ENCODE results near the gene ARHGEF7. TPM values are rescaled to one million over a fixed set of nuclear protein-coding genes. Genes with fewer than 3 reads are reported as not detected.
"Not testable (repeated sequence)": the region's sequence is repeated elsewhere in the genome, so short reads cannot be mapped to it uniquely, and the experiment has no call there.

Gene ARHGEF7
- polyA plus RNA-seq, 4 donors, result 21.6 to 76.4 (median 24.7) TPM

DNA sequence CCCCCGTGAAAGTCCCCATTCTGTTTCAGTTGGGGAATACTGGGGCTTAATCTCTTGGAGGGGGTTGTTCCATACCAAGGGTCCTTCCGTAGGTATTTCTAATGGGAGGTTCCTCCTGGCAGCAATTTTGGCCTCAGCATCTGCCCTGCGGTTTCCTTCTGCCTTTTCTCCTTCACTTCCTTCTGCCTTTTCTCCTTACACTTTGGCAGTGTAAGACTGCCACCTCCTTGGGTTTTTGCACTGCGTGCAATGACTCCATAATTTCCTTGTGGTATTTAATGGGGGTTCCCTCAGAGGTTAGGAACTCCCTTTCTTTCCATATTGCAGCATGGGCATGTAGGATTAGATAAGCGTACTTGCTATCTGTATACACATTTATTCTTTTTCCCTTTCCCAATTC is 78.1 kb downstream of the ARHGEF7 start:
- peaks cover 0 to 16% (median 0%) of the 10 kb centered on the region in 3 donors for H3K36me3 ChIP-seq (ENCODE audit: control insufficient read depth in 3 of 3, insufficient read depth in 2 of 3, low read depth in 1 of 3, low read length in 3 of 3)
- 86 to 96% (median 95%) methylated on average over 5 of the region's 5 CpGs for WGBS, 3 donors
- H3K27ac ChIP-seq (ENCODE audit: low read depth in 1 of 3, low read length in 2 of 3); H3K4me3 ChIP-seq (ENCODE audit: low read depth in 1 of 3, low read length in 3 of 3); DNase-seq; H3K27me3 ChIP-seq (ENCODE audit: control insufficient read depth in 3 of 3, insufficient read depth in 3 of 3, low read length in 3 of 3); H3K4me1 ChIP-seq (ENCODE audit: control insufficient read depth in 3 of 3, insufficient read depth in 2 of 3, low read depth in 1 of 3, low read length in 2 of 3); FAIRE-seq; H3K9me3 ChIP-seq (ENCODE audit: control insufficient read depth in 2 of 2, insufficient read depth in 1 of 2, low read depth in 1 of 2, low read length in 1 of 2): not testable (repeated sequence)

GRCh38 chr13:111194651-111195050 is 79.5 kb downstream of the ARHGEF7 start:
- not testable (repeated sequence) for FAIRE-seq

DNA sequence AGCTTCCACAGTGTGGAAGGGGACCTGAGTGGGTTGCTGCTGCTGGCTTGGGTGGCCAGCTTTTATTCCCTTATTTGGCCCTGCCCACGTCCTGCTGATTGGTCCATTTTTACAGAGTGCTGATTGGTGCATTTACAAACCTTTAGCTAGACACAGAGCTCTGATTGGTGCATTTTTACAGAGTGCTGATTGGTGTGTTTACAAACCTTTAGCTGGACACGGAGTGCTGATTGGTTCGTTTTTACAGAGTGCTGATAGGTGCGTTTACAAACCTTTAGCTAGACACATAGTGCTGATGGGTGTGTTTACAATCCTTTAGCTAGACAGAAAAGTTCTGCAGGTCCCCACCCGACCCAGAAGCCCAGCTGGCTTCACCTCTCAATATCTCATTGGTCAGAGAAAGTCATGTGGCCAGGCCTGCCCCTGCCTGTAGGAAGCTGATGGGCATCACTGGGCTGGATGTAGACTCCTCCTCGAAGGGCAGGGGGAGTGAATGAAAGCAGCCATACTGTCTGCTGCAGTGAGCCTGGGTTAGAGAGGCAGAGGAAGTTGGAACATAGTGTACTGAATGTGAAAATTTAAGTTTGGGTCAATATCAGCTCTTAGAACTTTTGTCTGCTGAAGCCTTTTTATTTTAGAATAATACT is 83.7 kb downstream of the ARHGEF7 start:
- not testable (repeated sequence) for DNase-seq; H3K27me3 ChIP-seq (ENCODE audit: control insufficient read depth in 3 of 3, insufficient read depth in 3 of 3, low read length in 3 of 3); H3K4me3 ChIP-seq (ENCODE audit: low read depth in 1 of 3, low read length in 3 of 3); FAIRE-seq; H3K9me3 ChIP-seq (ENCODE audit: control insufficient read depth in 2 of 2, insufficient read depth in 1 of 2, low read depth in 1 of 2, low read length in 1 of 2); H3K27ac ChIP-seq (ENCODE audit: low read depth in 1 of 3, low read length in 2 of 3)
- WGBS, 3 donors, result 89 to 94% (median 92%) methylated on average over 6 of the region's 6 CpGs
- peaks cover 2 to 21% (median 5%) of the 10 kb centered on the region in 3 donors for H3K4me1 ChIP-seq (ENCODE audit: control insufficient read depth in 3 of 3, insufficient read depth in 2 of 3, low read depth in 1 of 3, low read length in 2 of 3)
- H3K36me3 ChIP-seq (ENCODE audit: control insufficient read depth in 3 of 3, insufficient read depth in 2 of 3, low read depth in 1 of 3, low read length in 3 of 3), result peaks cover 0 to 16% (median 2%) of the 10 kb centered on the region in 3 donors

More at GRCh38 chr13:111194651-111195050, 79.5 kb downstream of the ARHGEF7 start:
- not testable (repeated sequence) for H3K27me3 ChIP-seq (ENCODE audit: control insufficient read depth in 3 of 3, insufficient read depth in 3 of 3, low read length in 3 of 3); H3K9me3 ChIP-seq (ENCODE audit: control insufficient read depth in 2 of 2, insufficient read depth in 1 of 2, low read depth in 1 of 2, low read length in 1 of 2); DNase-seq; H3K4me1 ChIP-seq (ENCODE audit: control insufficient read depth in 3 of 3, insufficient read depth in 2 of 3, low read depth in 1 of 3, low read length in 2 of 3); H3K27ac ChIP-seq (ENCODE audit: low read depth in 1 of 3, low read length in 2 of 3); H3K4me3 ChIP-seq (ENCODE audit: low read depth in 1 of 3, low read length in 3 of 3)
- 91 to 95% (median 92%) methylated on average over 2 of the region's 2 CpGs for WGBS, 3 donors
- peaks cover 0 to 15% (median 2%) of the 10 kb centered on the region in 3 donors for H3K36me3 ChIP-seq (ENCODE audit: control insufficient read depth in 3 of 3, insufficient read depth in 2 of 3, low read depth in 1 of 3, low read length in 3 of 3)

DNA sequence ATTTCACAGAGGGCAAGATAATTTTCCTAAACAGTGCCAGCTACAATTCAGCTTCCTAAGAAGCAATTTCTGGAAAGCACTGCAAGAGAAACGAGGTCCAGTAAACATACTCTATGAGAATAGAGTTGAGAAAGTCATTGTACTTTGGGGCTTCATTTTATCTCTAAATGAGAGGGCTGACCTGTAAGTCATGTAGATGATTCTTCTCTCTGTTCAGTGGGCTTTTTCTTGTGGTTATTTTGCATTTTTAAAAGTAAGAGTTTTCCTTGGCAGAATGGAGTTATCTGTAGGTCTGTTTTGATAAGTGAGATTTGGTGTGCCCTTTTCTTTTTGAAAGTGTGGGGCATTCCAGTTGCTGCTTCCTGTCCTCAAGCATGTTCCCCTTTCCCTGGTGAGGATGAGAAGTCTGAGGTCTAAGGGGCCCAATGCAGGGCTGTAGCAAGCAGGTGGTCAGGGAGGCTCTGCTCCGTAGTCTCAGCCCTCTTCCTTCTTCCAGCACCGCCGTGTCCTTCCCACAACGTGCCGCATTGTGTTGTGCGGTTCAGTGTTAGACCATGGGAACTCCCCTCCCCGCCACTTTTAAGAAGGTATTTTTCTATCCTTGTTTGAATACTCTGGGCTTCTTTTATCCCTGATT is 86.3 kb downstream of the ARHGEF7 start:
- no peak for DNase-seq

DNA sequence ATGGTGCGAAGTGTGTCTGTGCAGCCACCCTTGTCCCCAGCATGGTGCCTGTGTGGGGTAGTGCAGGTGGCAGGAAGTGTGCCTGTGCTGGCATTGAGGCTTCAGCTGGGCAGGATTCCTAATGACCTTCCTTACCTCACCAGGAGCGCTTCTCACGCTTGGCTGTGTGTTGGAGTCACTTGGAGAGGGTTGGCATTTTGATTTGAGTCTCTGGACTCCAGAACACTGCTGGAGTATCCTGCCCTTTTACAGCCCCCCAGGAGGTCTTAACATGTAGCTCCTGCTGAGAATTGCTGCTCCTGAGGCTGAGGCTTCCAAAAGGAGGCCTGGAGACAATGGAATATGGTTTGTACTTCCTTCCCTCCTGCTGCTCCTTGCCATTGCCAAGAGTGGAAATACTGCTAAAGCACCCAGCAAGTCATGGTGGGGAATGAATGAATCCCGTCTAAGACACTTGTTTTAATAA is 87.1 kb downstream of the ARHGEF7 start:
- Histone ChIP-seq H3K9me3 (ENCODE audit: control insufficient read depth in 2 of 2, insufficient read depth in 1 of 2, low read depth in 1 of 2, low read length in 1 of 2) (peaks cover 0 to 8% of the 10 kb centered on the region in 2 donors), H3K27ac (ENCODE audit: low read depth in 1 of 3, low read length in 2 of 3) (peak overlapping the region in 2 of 3 donors; percentile 61 to 74), H3K27me3 (ENCODE audit: control insufficient read depth in 3 of 3, insufficient read depth in 3 of 3, low read length in 3 of 3) (no peaks in the 10 kb centered on the region), H3K4me3 (ENCODE audit: low read depth in 1 of 3, low read length in 3 of 3) (no peak overlapping the region), H3K36me3 (ENCODE audit: control insufficient read depth in 3 of 3, insufficient read depth in 2 of 3, low read depth in 1 of 3, low read length in 3 of 3) (peaks cover 0 to 22% (median 2%) of the 10 kb centered on the region in 3 donors), H3K4me1 (ENCODE audit: control insufficient read depth in 3 of 3, insufficient read depth in 2 of 3, low read depth in 1 of 3, low read length in 2 of 3) (peaks cover 4 to 28% (median 12%) of the 10 kb centered on the region in 3 donors)
- DNase-seq (no peak), FAIRE-seq (no peak)
- 79 to 95% (median 86%) methylated on average over 4 of the region's 4 CpGs for WGBS, 3 donors

More for the DNA sequence above, 86.3 kb downstream of the ARHGEF7 start:
- Histone ChIP-seq H3K27me3 (ENCODE audit: control insufficient read depth in 3 of 3, insufficient read depth in 3 of 3, low read length in 3 of 3) (no peaks in the 10 kb centered on the region), H3K4me1 (ENCODE audit: control insufficient read depth in 3 of 3, insufficient read depth in 2 of 3, low read depth in 1 of 3, low read length in 2 of 3) (peaks cover 4 to 28% (median 12%) of the 10 kb centered on the region in 3 donors), H3K4me3 (ENCODE audit: low read depth in 1 of 3, low read length in 3 of 3) (no peak overlapping the region), H3K27ac (ENCODE audit: low read depth in 1 of 3, low read length in 2 of 3) (no peak overlapping the region), H3K9me3 (ENCODE audit: control insufficient read depth in 2 of 2, insufficient read depth in 1 of 2, low read depth in 1 of 2, low read length in 1 of 2) (peaks cover 0 to 8% of the 10 kb centered on the region in 2 donors), H3K36me3 (ENCODE audit: control insufficient read depth in 3 of 3, insufficient read depth in 2 of 3, low read depth in 1 of 3, low read length in 3 of 3) (peaks cover 0 to 23% (median 2%) of the 10 kb centered on the region in 3 donors)
- no peak for FAIRE-seq
- WGBS, 3 donors, result 56 to 80% (median 72%) methylated on average over 8 of the region's 8 CpGs

GRCh38 chr13:111202745-111203144 is 87.6 kb downstream of the ARHGEF7 start:
- DNase-seq (no peak), FAIRE-seq (no peak)
- no peak overlapping the region for H3K4me3 ChIP-seq (ENCODE audit: low read depth in 1 of 3, low read length in 3 of 3)

DNA sequence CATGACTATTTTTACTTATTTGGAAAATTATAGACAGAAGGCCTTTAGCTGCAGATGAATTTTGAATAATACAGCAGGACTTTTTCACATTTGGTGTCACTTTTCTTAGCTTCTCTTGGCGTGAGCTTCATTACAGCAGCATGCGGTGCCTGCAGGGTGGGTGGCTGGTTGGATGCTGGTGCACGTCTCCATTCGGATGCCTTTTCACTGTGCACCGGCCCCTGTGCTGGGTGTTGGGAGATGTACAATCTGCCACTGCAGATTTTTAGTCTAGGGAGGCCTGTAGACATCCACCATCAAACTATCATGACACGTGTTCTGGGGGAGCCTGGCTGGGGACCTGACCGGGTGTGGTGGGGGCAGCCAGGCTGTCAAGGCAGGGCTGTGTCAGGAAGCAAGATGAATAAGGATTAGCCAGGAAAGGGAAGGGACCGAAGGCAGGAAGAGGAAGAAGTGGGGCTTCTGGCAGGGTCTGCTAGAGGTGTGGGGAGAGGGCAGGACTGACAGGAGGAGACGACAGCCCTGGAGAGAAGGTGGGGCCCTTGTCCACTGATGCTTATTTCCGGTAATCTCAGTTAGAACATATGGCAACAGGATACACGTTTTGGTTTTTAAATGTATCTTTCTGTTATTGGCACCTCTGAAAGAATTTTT is 88.8 kb downstream of the ARHGEF7 start:
- peaks cover 4 to 28% (median 12%) of the 10 kb centered on the region in 3 donors for H3K4me1 ChIP-seq (ENCODE audit: control insufficient read depth in 3 of 3, insufficient read depth in 2 of 3, low read depth in 1 of 3, low read length in 2 of 3)
- DNase-seq (no peak), FAIRE-seq (no peak)
- no peaks in the 10 kb centered on the region for H3K27me3 ChIP-seq (ENCODE audit: control insufficient read depth in 3 of 3, insufficient read depth in 3 of 3, low read length in 3 of 3)
- H3K36me3 ChIP-seq (ENCODE audit: control insufficient read depth in 3 of 3, insufficient read depth in 2 of 3, low read depth in 1 of 3, low read length in 3 of 3), result peaks cover 0 to 16% (median 2%) of the 10 kb centered on the region in 3 donors
- H3K4me3 ChIP-seq (ENCODE audit: low read depth in 1 of 3, low read length in 3 of 3), result peak overlapping the region in 1 of 3 donors; percentile 6
- peak overlapping the region in 1 of 3 donors; percentile 33 for H3K27ac ChIP-seq (ENCODE audit: low read depth in 1 of 3, low read length in 2 of 3)
- H3K9me3 ChIP-seq (ENCODE audit: control insufficient read depth in 2 of 2, insufficient read depth in 1 of 2, low read depth in 1 of 2, low read length in 1 of 2), result no peaks in the 10 kb centered on the region
- WGBS, 3 donors, result 58 to 82% (median 68%) methylated on average over 11 of the region's 11 CpGs

More at GRCh38 chr13:111202745-111203144, 87.6 kb downstream of the ARHGEF7 start:
- Histone ChIP-seq H3K27me3 (ENCODE audit: control insufficient read depth in 3 of 3, insufficient read depth in 3 of 3, low read length in 3 of 3) (no peaks in the 10 kb centered on the region), H3K4me1 (ENCODE audit: control insufficient read depth in 3 of 3, insufficient read depth in 2 of 3, low read depth in 1 of 3, low read length in 2 of 3) (peaks cover 4 to 28% (median 12%) of the 10 kb centered on the region in 3 donors), H3K36me3 (ENCODE audit: control insufficient read depth in 3 of 3, insufficient read depth in 2 of 3, low read depth in 1 of 3, low read length in 3 of 3) (peaks cover 0 to 22% (median 2%) of the 10 kb centered on the region in 3 donors), H3K27ac (ENCODE audit: low read depth in 1 of 3, low read length in 2 of 3) (peak overlapping the region in 1 of 3 donors; percentile 61), H3K9me3 (ENCODE audit: control insufficient read depth in 2 of 2, insufficient read depth in 1 of 2, low read depth in 1 of 2, low read length in 1 of 2) (peaks cover 0 to 5% of the 10 kb centered on the region in 2 donors)
- 38 to 74% (median 66%) methylated on average over 1 of the region's 1 CpG for WGBS, 3 donors

All from small intestine (tissue), 7 donors.